ENCODE data around the gene MRPL19. TPM values are rescaled to one million over a fixed set of nuclear protein-coding genes. Genes with fewer than 3 reads are reported as not detected.
"Not testable (repeated sequence)": the region's sequence is repeated elsewhere in the genome, so short reads cannot be mapped to it uniquely, and the experiment has no call there.

The MRPL19 gene
- total RNA-seq, 1 donor from 2014 or later, result 46.0 TPM

- DNase-seq (ENCODE audit: low read depth, low spot score), result no peak
These were observed 21.3 kb downstream of the MRPL19 start for GRCh38 chr2:75667884-75668283.

- DNase-seq (ENCODE audit: low read depth, low spot score), result not testable (repeated sequence)
These were observed 28.8 kb downstream of the MRPL19 start for GRCh38 chr2:75675423-75675822.

GRCh38 chr2:75675908-75676307 lies 29.3 kb downstream of the MRPL19 start:
- no peak for DNase-seq (ENCODE audit: low read depth, low spot score)

GRCh38 chr2:75676464-75676863 lies 29.9 kb downstream of the MRPL19 start:
- no peak for DNase-seq (ENCODE audit: low read depth, low spot score)

- no peak for DNase-seq (ENCODE audit: low read depth, low spot score)
These were observed 33.0 kb downstream of the MRPL19 start for GRCh38 chr2:75679556-75679955.

- DNase-seq (ENCODE audit: low read depth, low spot score), result no peak
These were observed 33.8 kb downstream of the MRPL19 start for GRCh38 chr2:75680402-75680801.

GRCh38 chr2:75683430-75683829 lies 36.8 kb downstream of the MRPL19 start:
- not testable (repeated sequence) for DNase-seq (ENCODE audit: low read depth, low spot score)

- DNase-seq (ENCODE audit: low read depth, low spot score), result no peak
These were observed 41.6 kb downstream of the MRPL19 start for GRCh38 chr2:75688196-75688595.

GRCh38 chr2:75698918-75699317 lies 52.3 kb downstream of the MRPL19 start:
- DNase-seq (ENCODE audit: low read depth, low spot score), result no peak

GRCh38 chr2:75702593-75702992 lies 56.0 kb downstream of the MRPL19 start:
- DNase-seq (ENCODE audit: low read depth, low spot score), result no peak

GRCh38 chr2:75703589-75704287 lies 57.2 kb downstream of the MRPL19 start:
- DNase-seq (ENCODE audit: low read depth, low spot score), result no peak

- no peak for DNase-seq (ENCODE audit: low read depth, low spot score)
These were observed 59.3 kb downstream of the MRPL19 start for GRCh38 chr2:75705921-75706320.

- DNase-seq (ENCODE audit: low read depth, low spot score), result no peak
These were observed 61.3 kb downstream of the MRPL19 start for GRCh38 chr2:75707901-75708300.

GRCh38 chr2:75709297-75709696 lies 62.7 kb downstream of the MRPL19 start:
- DNase-seq (ENCODE audit: low read depth, low spot score), result no peak

GRCh38 chr2:75710220-75710576 lies 63.6 kb downstream of the MRPL19 start:
- no peak for DNase-seq (ENCODE audit: low read depth, low spot score)

GRCh38 chr2:75710577-75711253 lies 64.1 kb downstream of the MRPL19 start, which contains the start of gene GCFC2:
GCFC2 (minus strand) TSS chr2:75710915; CDS start chr2:75710855, 60 bp downstream.
- peak; percentile 49 for DNase-seq (ENCODE audit: low read depth, low spot score)

- not testable (repeated sequence) for DNase-seq (ENCODE audit: low read depth, low spot score)
These were observed 65.0 kb downstream of the MRPL19 start for GRCh38 chr2:75711590-75711989.

- DNase-seq (ENCODE audit: low read depth, low spot score), result no peak
These were observed 69.8 kb downstream of the MRPL19 start for GRCh38 chr2:75716406-75716805.

- DNase-seq (ENCODE audit: low read depth, low spot score), result no peak
These were observed 73.0 kb downstream of the MRPL19 start for GRCh38 chr2:75719616-75720015.

- DNase-seq (ENCODE audit: low read depth, low spot score), result no peak
These were observed 73.9 kb downstream of the MRPL19 start for GRCh38 chr2:75720525-75720924.

GRCh38 chr2:75722687-75723086 lies 76.1 kb downstream of the MRPL19 start:
- no peak for DNase-seq (ENCODE audit: low read depth, low spot score)

GRCh38 chr2:75728614-75729419 lies 82.2 kb downstream of the MRPL19 start:
- no peak for DNase-seq (ENCODE audit: low read depth, low spot score)

Data from pulmonary artery endothelial cell (primary cell).